Cardiac muscle cell (in vitro differentiated cells and primary cell): ENCODE results near the gene UBR1. TPM values are rescaled to one million over a fixed set of nuclear protein-coding genes. Genes with fewer than 3 reads are reported as not detected.
A peak's percentile ranks its signal among the peaks of the same experiment; 100 is the strongest.

Source experiments
- DNase-seq, 2 donors: peaks; one replicate each; pipeline versions ENCODE4 v3.0.0 to v3.0.0-alpha.2; 2010 to 2017; ENCODE audit warnings: low read depth in 1 of 2, low spot score in 1 of 2
- H3K27ac ChIP-seq: fragments of 200-600 bp; sonication (generic); 2 replicates; pipeline ENCODE4 v1.5.1; 2016
- H3K27me3 ChIP-seq: fragments of 200-600 bp; sonication (generic); 2 replicates; pipeline ENCODE4 v1.6.0; 2016; ENCODE audit warnings: control low read depth
- H3K36me3 ChIP-seq: fragments of 200-600 bp; sonication (generic); 2 replicates; pipeline ENCODE4 v1.5.1; 2016; ENCODE audit warnings: control low read depth
- H3K4me1 ChIP-seq: fragments of 200-600 bp; sonication (generic); 2 replicates; pipeline ENCODE4 v1.8.1; 2017; ENCODE audit warnings: low read depth, mild to moderate bottlenecking, mixed run types
- H3K4me3 ChIP-seq: fragments of 200-600 bp; sonication (generic); 2 replicates; pipeline ENCODE4 v1.5.1; 2016; ENCODE audit warnings: mild to moderate bottlenecking
- H3K9me3 ChIP-seq: fragments of 200-600 bp; sonication (generic); 2 replicates; pipeline ENCODE4 v1.5.1; 2017; ENCODE audit warnings: low read depth, mild to moderate bottlenecking, control low read depth
- polyA plus RNA-seq: library from polyadenylated mRNA; unstranded; fragments of >200 nt; fragmentation: Nextera tagmentation; extraction: Ambion mirVana; gene quantifications from 2 replicates; pipeline ENCODE4 v1.2.1, GENCODE V29; 2016
- total RNA-seq: library from RNA; depleted of rRNA; stranded (reverse); fragments of >200 nt; gene quantifications from 2 replicates; pipeline ENCODE4 v1.2.3, GENCODE V29; 2016
- TF ChIP-seq, protein P1 (sequence below): IDR thresholded peaks from 2 replicates; pipeline ENCODE4 v1.5.1; 2012; ENCODE audit warnings: low read depth, mild to moderate bottlenecking, low read length

The UBR1 gene
- total and polyA plus RNA-seq, 2 experiments from 2014 or later: 15.1 to 20.6 TPM

- no peak overlapping the region for H3K27ac ChIP-seq
- DNase-seq: no peak
- TF ChIP-seq, protein P1, sequence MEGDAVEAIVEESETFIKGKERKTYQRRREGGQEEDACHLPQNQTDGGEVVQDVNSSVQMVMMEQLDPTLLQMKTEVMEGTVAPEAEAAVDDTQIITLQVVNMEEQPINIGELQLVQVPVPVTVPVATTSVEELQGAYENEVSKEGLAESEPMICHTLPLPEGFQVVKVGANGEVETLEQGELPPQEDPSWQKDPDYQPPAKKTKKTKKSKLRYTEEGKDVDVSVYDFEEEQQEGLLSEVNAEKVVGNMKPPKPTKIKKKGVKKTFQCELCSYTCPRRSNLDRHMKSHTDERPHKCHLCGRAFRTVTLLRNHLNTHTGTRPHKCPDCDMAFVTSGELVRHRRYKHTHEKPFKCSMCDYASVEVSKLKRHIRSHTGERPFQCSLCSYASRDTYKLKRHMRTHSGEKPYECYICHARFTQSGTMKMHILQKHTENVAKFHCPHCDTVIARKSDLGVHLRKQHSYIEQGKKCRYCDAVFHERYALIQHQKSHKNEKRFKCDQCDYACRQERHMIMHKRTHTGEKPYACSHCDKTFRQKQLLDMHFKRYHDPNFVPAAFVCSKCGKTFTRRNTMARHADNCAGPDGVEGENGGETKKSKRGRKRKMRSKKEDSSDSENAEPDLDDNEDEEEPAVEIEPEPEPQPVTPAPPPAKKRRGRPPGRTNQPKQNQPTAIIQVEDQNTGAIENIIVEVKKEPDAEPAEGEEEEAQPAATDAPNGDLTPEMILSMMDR: no peak
- H3K27me3 ChIP-seq: no peaks in the 10 kb centered on the region
- no peak overlapping the region for H3K4me3 ChIP-seq
- H3K4me1 ChIP-seq: peaks cover 13% of the 10 kb centered on the region
- no peaks in the 10 kb centered on the region for H3K9me3 ChIP-seq
- H3K36me3 ChIP-seq: peaks cover 9% of the 10 kb centered on the region
Observed at GRCh38 chr15:43099105-43099845, 6.6 kb downstream of the UBR1 start.

DNA sequence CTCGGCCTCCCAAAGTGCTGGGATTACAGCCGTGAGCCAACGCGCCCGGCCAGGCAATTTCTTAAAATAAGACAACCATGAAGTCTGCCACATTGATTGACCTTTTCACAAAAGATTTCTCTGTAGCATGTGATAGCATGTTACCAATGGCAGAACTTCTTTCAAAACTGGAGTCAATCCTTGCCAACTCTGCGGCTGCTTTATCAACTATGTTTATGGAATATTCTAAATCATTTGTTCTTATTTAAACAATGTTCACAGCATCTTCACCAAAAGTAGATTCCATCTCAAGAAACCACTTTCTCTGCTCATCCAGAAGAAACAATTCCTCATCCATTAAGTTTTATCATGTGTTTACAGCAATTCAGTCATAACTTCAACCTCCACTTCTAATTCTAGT is 9.4 kb downstream of the UBR1 start:
- Histone ChIP-seq H3K4me3 (no peak overlapping the region), H3K27ac (no peak overlapping the region), H3K36me3 (peaks cover 10% of the 10 kb centered on the region), H3K4me1 (peaks cover 12% of the 10 kb centered on the region), H3K9me3 (no peaks in the 10 kb centered on the region), H3K27me3 (no peaks in the 10 kb centered on the region)
- no peak for DNase-seq
- TF ChIP-seq, protein P1: no peak

GRCh38 chr15:43095708-43096347 is 10.0 kb downstream of the UBR1 start:
- TF ChIP-seq, protein P1: no peak
- no peak overlapping the region for H3K27ac ChIP-seq

DNA sequence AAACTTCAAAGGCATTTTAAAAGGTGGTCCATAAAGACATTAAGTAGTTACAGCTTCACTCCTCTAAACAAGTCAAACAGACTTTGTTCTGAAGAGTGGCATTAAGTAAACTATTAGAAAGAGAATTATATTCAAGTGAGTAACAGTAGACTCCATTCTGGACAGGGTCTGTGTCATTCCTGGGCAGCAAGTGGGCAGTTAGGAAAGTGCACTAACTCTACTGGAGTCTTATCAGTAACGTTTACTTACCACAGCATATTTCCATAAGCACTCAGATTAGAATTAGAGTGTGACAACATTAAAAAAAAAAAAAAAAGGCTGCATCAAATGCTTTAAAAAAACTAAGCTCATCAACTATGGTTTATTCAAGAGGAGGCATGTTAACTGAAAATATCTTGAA is 10.6 kb downstream of the UBR1 start:
- peaks cover 12% of the 10 kb centered on the region for H3K4me1 ChIP-seq
- H3K4me3 ChIP-seq: no peak overlapping the region
- DNase-seq: peak in 1 of 2 donors; percentile 74
- H3K9me3 ChIP-seq: no peaks in the 10 kb centered on the region
- TF ChIP-seq, protein P1: no peak
- no peaks in the 10 kb centered on the region for H3K27me3 ChIP-seq
- H3K27ac ChIP-seq: peak overlapping the region; percentile 4
- peaks cover 11% of the 10 kb centered on the region for H3K36me3 ChIP-seq

More at GRCh38 chr15:43095708-43096347, 10.0 kb downstream of the UBR1 start:
- H3K4me3 ChIP-seq: no peak overlapping the region
- peaks cover 14% of the 10 kb centered on the region for H3K36me3 ChIP-seq
- H3K27me3 ChIP-seq: no peaks in the 10 kb centered on the region
- peak in 1 of 2 donors; percentile 48 for DNase-seq
- H3K4me1 ChIP-seq: peaks cover 12% of the 10 kb centered on the region
- H3K9me3 ChIP-seq: no peaks in the 10 kb centered on the region

GRCh38 chr15:43094416-43095030 is 11.3 kb downstream of the UBR1 start:
- H3K4me1 ChIP-seq: peaks cover 12% of the 10 kb centered on the region
- no peak overlapping the region for H3K4me3 ChIP-seq
- no peaks in the 10 kb centered on the region for H3K9me3 ChIP-seq
- H3K36me3 ChIP-seq: peaks cover 9% of the 10 kb centered on the region
- H3K27me3 ChIP-seq: no peaks in the 10 kb centered on the region
- TF ChIP-seq, protein P1: no peak
- peak overlapping the region; percentile 6 for H3K27ac ChIP-seq
- DNase-seq: no peak
